CD4-positive, CD25-positive, alpha-beta regulatory T cell (primary cell): Measurements from ENCODE around the gene THAP7. TPM values are rescaled to one million over a fixed set of nuclear protein-coding genes. Genes with fewer than 3 reads are reported as not detected.

Source experiments
- polyA plus RNA-seq, 4 donors: library from polyadenylated mRNA; unstranded; fragments of 300-500 nt; fragmentation: Illumina TruSeq; gene quantifications; one replicate each; pipeline ENCODE4 v1.2.3, GENCODE V29; 2021
- total RNA-seq: library from RNA; stranded (reverse); gene quantifications from one replicate; pipeline ENCODE4 v1.2.3, GENCODE V29; 2022

The THAP7 gene
- total and polyA plus RNA-seq, 5 donors from 2014 or later: 38.5 to 58.0 (median 43.5) TPM

Other genes with a start within 250 kb of the THAP7 start
- gene SERPIND1, start 228.0 kb downstream of the THAP7 start, total RNA-seq: not detected
- gene SERPIND1, start 228.0 kb downstream of the THAP7 start, polyA plus RNA-seq: under 1 TPM in 2 of 4 donors, not detected in 2; 0.10 to 0.29 TPM
- gene PI4KA, start 143.3 kb downstream of the THAP7 start, total RNA-seq: 182 TPM
- gene PI4KA, start 143.3 kb downstream of the THAP7 start, polyA plus RNA-seq: 10 to 100 TPM; 38.9 to 47.0 (median 41.9) TPM
- gene SNAP29, start 143.1 kb downstream of the THAP7 start, total RNA-seq: 23.1 TPM
- 10 to 100 TPM; 20.1 to 34.0 (median 25.4) TPM for gene SNAP29, start 143.1 kb downstream of the THAP7 start, polyA plus RNA-seq
- gene CRKL, start 84.7 kb downstream of the THAP7 start, total RNA-seq: 49.5 TPM
- gene CRKL, start 84.7 kb downstream of the THAP7 start, polyA plus RNA-seq: 10 to 100 TPM; 41.7 to 61.4 (median 57.0) TPM
- 0.49 TPM for gene AIFM3, start 34.9 kb downstream of the THAP7 start, total RNA-seq
- not detected for gene AIFM3, start 34.9 kb downstream of the THAP7 start, polyA plus RNA-seq
- gene LZTR1, start 19.8 kb downstream of the THAP7 start, total RNA-seq: 69.4 TPM
- gene LZTR1, start 19.8 kb downstream of the THAP7 start, polyA plus RNA-seq: 10 to 100 TPM in 3 of 4 donors, 1 to 10 TPM in 1; 9.6 to 12.1 (median 11.7) TPM
- gene P2RX6, start 13.0 kb upstream of the THAP7 start, total RNA-seq: 0.59 TPM
- gene P2RX6, start 13.0 kb upstream of the THAP7 start, polyA plus RNA-seq: under 1 TPM in 1 of 4 donors, not detected in 3; 0.10 TPM
- gene SLC7A4, start 30.4 kb upstream of the THAP7 start, total RNA-seq: not detected
- gene SLC7A4, start 30.4 kb upstream of the THAP7 start, polyA plus RNA-seq: under 1 TPM in 1 of 4 donors, not detected in 3; 0.09 TPM
- gene LRRC74B, start 43.8 kb upstream of the THAP7 start, total RNA-seq: 0.10 TPM
- not detected for gene LRRC74B, start 43.8 kb upstream of the THAP7 start, polyA plus RNA-seq